Stomach (tissue), 9 donors: ENCODE measurements around the gene STAC2. TPM values are rescaled to one million over a fixed set of nuclear protein-coding genes. Genes with fewer than 3 reads are reported as not detected.

Experiments used
- DNase-seq, 2 donors: peaks; one replicate each; pipeline versions ENCODE4 v3.0.0 to v3.0.0-alpha.2; 2013 to 2019
- H3K27ac ChIP-seq, 5 donors: fragments of 200-600 bp in 4 of 5; sonication (generic) in 4 of 5; one replicate each; pipeline ENCODE4 v1.5.1; 2013 to 2019; ENCODE audit warnings: mild to moderate bottlenecking in 1 of 5, moderate library complexity in 1 of 5
- H3K27me3 ChIP-seq, 3 donors: fragments of 200-600 bp; sonication (generic); one replicate each; pipeline ENCODE4 v1.5.1; 2017 to 2019; ENCODE audit warnings: mixed run types in 1 of 3
- H3K36me3 ChIP-seq, 4 donors: fragments of 200-600 bp; sonication (generic); 1 replicate in 3 of 4; 2 replicates in 1 of 4; pipeline ENCODE4 v1.5.1; 2016 to 2019
- H3K4me1 ChIP-seq, 4 donors: fragments of 200-600 bp; sonication (generic); one replicate each; pipeline ENCODE4 v1.5.1; 2016 to 2019
- H3K4me3 ChIP-seq, 4 donors: fragments of 200-600 bp; sonication (generic) in 3 of 4; one replicate each; pipeline ENCODE4 v1.5.1; 2016 to 2019; ENCODE audit warnings: mild to moderate bottlenecking in 1 of 4
- H3K9me3 ChIP-seq, 4 donors: fragments of 200-600 bp; sonication (generic); one replicate each; pipeline ENCODE4 v1.5.1; 2016 to 2019
- CTCF ChIP-seq, 7 experiments: fragments of 450-650 bp in 4 of 7; fragments of 200-600 bp in 3 of 7; sonication (generic) in 3 of 7; IDR thresholded peaks; one replicate each; pipeline ENCODE4 v1.5.1; 2016 to 2019; ENCODE audit warnings: antibody characterized with exemption in 7 of 7, control low read depth in 2 of 7, mild to moderate bottlenecking in 1 of 7
- EP300 ChIP-seq: sonication (generic); formaldehyde crosslinking; IDR thresholded peaks from one replicate; pipeline ENCODE4 v1.6.1; 2017; ENCODE audit warnings: antibody characterized with exemption
- POLR2A ChIP-seq, 4 donors: fragments of 450-650 bp; IDR thresholded peaks; one replicate each; pipeline ENCODE4 v1.6.1; 2016; ENCODE audit warnings: antibody characterized with exemption in 4 of 4, control low read depth in 2 of 4, mild to moderate bottlenecking in 1 of 4, moderate library complexity in 1 of 4
- POLR2AphosphoS5 ChIP-seq, 3 donors: sonication (generic); formaldehyde crosslinking; IDR thresholded peaks; one replicate each; pipeline ENCODE4 v1.6.1; 2016; ENCODE audit warnings: antibody characterized with exemption in 3 of 3
- WGBS, 5 donors: extraction: QIAGEN DNeasy Blood & Tissue Kit in 3 of 5; methylation state at CpG; one replicate each; pipeline versions ENCODE4 v1.1.5 to v1.1.7; 2013 to 2018; 5-methylcytosine and 5-hydroxymethylcytosine counted together
- intact Hi-C: fragments of 100-400 bp; cut with DNase I; formaldehyde crosslinking; loops from one replicate; pipeline ENCODE4 v1.15.1; 2023; ENCODE audit warnings: low total_unique reads
- polyA plus RNA-seq, 3 donors: library from polyadenylated mRNA; stranded (reverse); fragments of 200-250 nt; gene quantifications; one replicate each; pipeline ENCODE4 v1.2.3, GENCODE V29; 2013
- total RNA-seq, 5 donors: library from RNA; depleted of rRNA; stranded (reverse); fragments of >200 nt; gene quantifications; one replicate each; pipeline versions ENCODE4 v1.1.0 to v1.2.3, GENCODE V29; 2014 to 2016
- donor health status: healthy with polysubstance abuse.
- donor health status: Bipolar disorder and iron deficiency.
- donor health status: healthy.

STAC2 gene
- total and polyA plus RNA-seq, 8 donors = under 0.01 to 0.20 (median 0.15) TPM; not detected in 5

GRCh38 chr17:39173080-39173479 is 52.7 kb downstream of the STAC2 start:
- no peaks in the 10 kb centered on the region for H3K9me3 ChIP-seq
- H3K27ac ChIP-seq = no peak overlapping the region
- H3K4me1 ChIP-seq = peaks cover 0 to 11% (median 3%) of the 10 kb centered on the region in 4 donors
- peak in 1 of 2 donors; percentile 7 for DNase-seq
- intact Hi-C loops = no loop called here
- no peaks in the 10 kb centered on the region for H3K27me3 ChIP-seq
- H3K4me3 ChIP-seq = no peak overlapping the region
- TF ChIP-seq POLR2A (IDR thresholded peaks at IDR 0.05) (no peak), EP300 (no peak), POLR2AphosphoS5 (IDR thresholded peaks at IDR 0.05) (no peak), CTCF (IDR thresholded peaks at IDR 0.05) (no peak)
- 67 to 82% (median 78%) methylated on average over 5 of the region's 5 CpGs for WGBS, 5 donors
- H3K36me3 ChIP-seq = peaks cover 9 to 30% (median 25%) of the 10 kb centered on the region in 4 donors

- 44 to 75% (median 52%) methylated on average over 5 of the region's 5 CpGs for WGBS, 5 donors
- Histone ChIP-seq H3K36me3 (peaks cover 5 to 19% (median 14%) of the 10 kb centered on the region in 4 donors), H3K4me1 (peaks cover 0 to 20% (median 5%) of the 10 kb centered on the region in 4 donors), H3K27me3 (no peaks in the 10 kb centered on the region), H3K9me3 (no peaks in the 10 kb centered on the region), H3K4me3 (no peak overlapping the region), H3K27ac (no peak overlapping the region)
- DNase-seq = peak in 1 of 2 donors; percentile 6
- no peak for TF ChIP-seq CTCF (IDR thresholded peaks at IDR 0.05)
- TF ChIP-seq EP300 = no peak
- TF ChIP-seq POLR2AphosphoS5 (IDR thresholded peaks at IDR 0.05) = no peak
- no peak for TF ChIP-seq POLR2A (IDR thresholded peaks at IDR 0.05)
- intact Hi-C loops = no loop called here
Measured at GRCh38 chr17:39171933-39172332, 53.8 kb downstream of the STAC2 start.

- Histone ChIP-seq H3K4me1 (peaks cover 0 to 33% (median 14%) of the 10 kb centered on the region in 4 donors), H3K27ac (no peak overlapping the region), H3K4me3 (no peak overlapping the region), H3K36me3 (peaks cover 0 to 5% (median 2%) of the 10 kb centered on the region in 4 donors), H3K27me3 (peaks cover 0 to 4% (median 2%) of the 10 kb centered on the region in 3 donors), H3K9me3 (no peaks in the 10 kb centered on the region)
- 64 to 82% (median 75%) methylated on average over 6 of the region's 6 CpGs for WGBS, 5 donors
- intact Hi-C loops = no loop called here
- TF ChIP-seq EP300 (no peak), POLR2AphosphoS5 (IDR thresholded peaks at IDR 0.05) (no peak), POLR2A (IDR thresholded peaks at IDR 0.05) (no peak)
- DNase-seq = no peak
Measured at GRCh38 chr17:39170558-39170957, 55.2 kb downstream of the STAC2 start.

- Histone ChIP-seq H3K27ac (no peak overlapping the region), H3K36me3 (peaks cover 0 to under 1% (median 0%) of the 10 kb centered on the region in 4 donors), H3K4me3 (no peak overlapping the region), H3K9me3 (no peaks in the 10 kb centered on the region), H3K27me3 (peaks cover 0 to 8% (median 6%) of the 10 kb centered on the region in 3 donors), H3K4me1 (peaks cover 4 to 36% (median 18%) of the 10 kb centered on the region in 4 donors)
- WGBS, 5 donors = 56 to 72% (median 60%) methylated on average over 4 of the region's 4 CpGs
- TF ChIP-seq EP300 (no peak), POLR2A (IDR thresholded peaks at IDR 0.05) (no peak), CTCF (IDR thresholded peaks at IDR 0.05) (no peak), POLR2AphosphoS5 (IDR thresholded peaks at IDR 0.05) (no peak)
- intact Hi-C loops = no loop called here
- peak in 1 of 2 donors; percentile 2 for DNase-seq
Measured at GRCh38 chr17:39170109-39170508, 55.6 kb downstream of the STAC2 start.

- H3K27ac ChIP-seq = no peak overlapping the region
- WGBS, 5 donors = 69 to 90% (median 75%) methylated on average over 3 of the region's 3 CpGs
- peak in 1 of 2 donors; percentile 1 for DNase-seq
- no peaks in the 10 kb centered on the region for H3K36me3 ChIP-seq
- no peak overlapping the region for H3K4me3 ChIP-seq
- peaks cover 10 to 36% (median 21%) of the 10 kb centered on the region in 4 donors for H3K4me1 ChIP-seq
- H3K9me3 ChIP-seq = no peaks in the 10 kb centered on the region
- TF ChIP-seq POLR2A (IDR thresholded peaks at IDR 0.05) (no peak), EP300 (no peak), CTCF (IDR thresholded peaks at IDR 0.05) (no peak), POLR2AphosphoS5 (IDR thresholded peaks at IDR 0.05) (no peak)
- H3K27me3 ChIP-seq = peaks cover 0 to 10% (median 6%) of the 10 kb centered on the region in 3 donors
- intact Hi-C loops = no loop called here
Measured at GRCh38 chr17:39169518-39169917, 56.2 kb downstream of the STAC2 start.
